Adrenal gland (tissue), 12 donors: ENCODE measurements around the gene SLC2A9. TPM values are rescaled to one million over a fixed set of nuclear protein-coding genes. Genes with fewer than 3 reads are reported as not detected.

Source experiments
- DNase-seq, 7 donors: peaks; one replicate each; pipeline ENCODE4 v3.0.0-alpha.2; 2019 to 2020
- H3K27ac ChIP-seq, 5 donors: fragments of 200-600 bp; sonication (generic) in 4 of 5; 1 replicate in 3 of 5; 2 replicates in 2 of 5; pipeline versions ENCODE4 v1.5.1 to v1.8.0; 2016 to 2020; ENCODE audit warnings: mild to moderate bottlenecking in 1 of 5
- H3K27me3 ChIP-seq: fragments of 200-600 bp; 2 replicates; pipeline ENCODE4 v1.8.0; 2021
- H3K36me3 ChIP-seq, 2 donors: fragments of 200-600 bp; replicated peaks in 1 of 2; 1 replicate in 1 of 2; 2 replicates in 1 of 2; pipeline versions ENCODE4 v1.5.1 to v1.8.0; 2018 to 2022
- H3K4me1 ChIP-seq, 2 donors: fragments of 200-600 bp; replicated peaks in 1 of 2; 1 replicate in 1 of 2; 2 replicates in 1 of 2; pipeline versions ENCODE4 v1.5.1 to v1.8.0; 2018 to 2021
- H3K4me3 ChIP-seq, 4 donors: fragments of 200-600 bp; sonication (generic) in 3 of 4; one replicate each; pipeline ENCODE4 v1.5.1; 2016 to 2018
- H3K9me3 ChIP-seq, 3 donors: fragments of 200-600 bp; sonication (generic) in 1 of 3; replicated peaks in 1 of 3; 1 replicate in 2 of 3; 2 replicates in 1 of 3; pipeline versions ENCODE4 v1.5.1 to v1.8.0; 2016 to 2021
- POLR2A ChIP-seq, 2 donors: fragments of 450-650 bp; IDR thresholded peaks; one replicate each; pipeline ENCODE4 v1.6.1; 2017; ENCODE audit warnings: antibody characterized with exemption in 2 of 2, mild to moderate bottlenecking in 2 of 2, moderate library complexity in 1 of 2
- WGBS, 4 donors: extraction: QIAGEN DNeasy Blood & Tissue Kit in 2 of 4; methylation state at CpG; one replicate each; pipeline versions ENCODE4 v1.1.5 to v1.1.7; 2013 to 2017; 5-methylcytosine and 5-hydroxymethylcytosine counted together
- intact Hi-C, 2 donors: fragments of 100-400 bp; cut with DNase I; formaldehyde crosslinking; loops; one replicate each; pipeline versions ENCODE4 v1.14.1 to v1.15.0; 2022 to 2023
- polyA plus RNA-seq, 3 donors: library from polyadenylated mRNA; stranded (reverse); fragments of 200-250 nt in 2 of 3; fragments of 350-450 nt in 1 of 3; fragmentation: Illumina TruSeq in 1 of 3; extraction: RNeasy Lipid Tissue Mini Kit (QIAGEN cat#74804) in 1 of 3; gene quantifications; one replicate each; pipeline ENCODE4 v1.2.3, GENCODE V29; 2013 to 2014
- total RNA-seq, 9 donors: library from RNA; depleted of rRNA in 4 of 9; stranded (reverse); fragments of >200 nt in 4 of 9; fragments of 120-200 nt in 1 of 9; fragmentation: NEBNext Ultra II Directional in 1 of 9; extraction: Animal tissue kit (Norgen Biotek cat#: 25700) in 1 of 9; gene quantifications; one replicate each; pipeline versions ENCODE4 v1.1.0 to v1.2.4, GENCODE V29; 2013 to 2023
- TF ChIP-seq, protein P1 (sequence below), 6 experiments: fragments of 450-650 bp in 4 of 6; fragments of 200-600 bp in 2 of 6; sonication (generic) in 1 of 6; IDR thresholded peaks; 1 replicate in 5 of 6; 2 replicates in 1 of 6; pipeline versions ENCODE4 v1.5.1 to v1.8.0; 2016 to 2021; ENCODE audit warnings: antibody characterized with exemption in 6 of 6, mild to moderate bottlenecking in 2 of 6, moderate library complexity in 1 of 6
- donor health status: healthy with polysubstance abuse.
- donor health status: Bipolar disorder and iron deficiency.
- donor health status: DM: yes; HTN: yes; CAD: no.
- donor health status: DM: no; HTN: no; CAD: no.
- donor health status: DM: no; HTN: no; CAD: no.
- donor health status: DM: yes; HTN: yes; CAD: no.

Gene SLC2A9
- total and polyA plus RNA-seq, 12 donors = 1.8 to 16.6 (median 8.5) TPM

DNA sequence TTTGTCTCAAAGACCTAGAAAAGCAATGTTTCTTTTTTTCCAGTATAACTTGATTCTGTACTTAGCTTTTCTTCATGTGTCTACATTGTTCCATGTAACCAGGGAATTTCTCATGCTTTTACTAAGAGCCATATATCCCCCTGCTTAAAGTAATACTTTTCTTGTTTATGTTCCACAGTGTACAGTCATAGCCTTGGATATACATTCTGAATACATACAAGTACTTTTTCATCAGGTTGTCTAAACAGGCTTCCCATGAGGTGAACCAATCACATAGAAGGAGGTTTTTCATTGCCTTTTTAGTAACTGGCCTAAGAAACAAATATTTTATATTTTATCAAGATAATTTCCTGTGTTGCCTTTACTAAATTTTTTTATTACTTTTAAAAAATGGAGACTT lies 52.8 kb downstream of the SLC2A9 start:
- no peak overlapping the region for H3K4me3 ChIP-seq
- H3K9me3 ChIP-seq = no peaks in the 10 kb centered on the region
- no peak overlapping the region for H3K27ac ChIP-seq
- no peaks in the 10 kb centered on the region for H3K36me3 ChIP-seq
- H3K4me1 ChIP-seq = peaks cover 9 to 12% of the 10 kb centered on the region in 2 donors
- TF ChIP-seq, protein P1, sequence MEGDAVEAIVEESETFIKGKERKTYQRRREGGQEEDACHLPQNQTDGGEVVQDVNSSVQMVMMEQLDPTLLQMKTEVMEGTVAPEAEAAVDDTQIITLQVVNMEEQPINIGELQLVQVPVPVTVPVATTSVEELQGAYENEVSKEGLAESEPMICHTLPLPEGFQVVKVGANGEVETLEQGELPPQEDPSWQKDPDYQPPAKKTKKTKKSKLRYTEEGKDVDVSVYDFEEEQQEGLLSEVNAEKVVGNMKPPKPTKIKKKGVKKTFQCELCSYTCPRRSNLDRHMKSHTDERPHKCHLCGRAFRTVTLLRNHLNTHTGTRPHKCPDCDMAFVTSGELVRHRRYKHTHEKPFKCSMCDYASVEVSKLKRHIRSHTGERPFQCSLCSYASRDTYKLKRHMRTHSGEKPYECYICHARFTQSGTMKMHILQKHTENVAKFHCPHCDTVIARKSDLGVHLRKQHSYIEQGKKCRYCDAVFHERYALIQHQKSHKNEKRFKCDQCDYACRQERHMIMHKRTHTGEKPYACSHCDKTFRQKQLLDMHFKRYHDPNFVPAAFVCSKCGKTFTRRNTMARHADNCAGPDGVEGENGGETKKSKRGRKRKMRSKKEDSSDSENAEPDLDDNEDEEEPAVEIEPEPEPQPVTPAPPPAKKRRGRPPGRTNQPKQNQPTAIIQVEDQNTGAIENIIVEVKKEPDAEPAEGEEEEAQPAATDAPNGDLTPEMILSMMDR (IDR thresholded peaks at IDR 0.05) = no peak
- TF ChIP-seq POLR2A (IDR thresholded peaks at IDR 0.05) = no peak
- DNase-seq = no peak
- intact Hi-C loops = no loop called here
- no peaks in the 10 kb centered on the region for H3K27me3 ChIP-seq

DNA sequence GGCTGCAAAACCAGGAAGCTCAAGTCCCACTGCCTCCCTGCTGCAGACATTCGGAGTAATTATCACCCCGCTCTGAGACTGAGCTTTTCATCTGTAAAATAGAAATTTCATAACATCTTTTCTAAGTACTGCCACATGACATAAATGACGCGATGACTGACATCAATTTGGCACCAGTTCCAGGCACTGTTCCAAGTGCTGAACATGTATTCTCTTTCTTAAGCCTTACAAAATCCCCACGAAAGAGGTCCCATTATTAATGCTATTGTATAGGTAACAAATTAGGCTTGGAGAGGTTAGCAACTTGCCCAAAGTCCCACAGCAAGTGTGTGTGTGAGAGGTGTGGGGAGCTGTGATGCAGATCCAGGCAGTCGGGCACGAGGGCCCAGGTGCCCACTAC lies 56.4 kb downstream of the SLC2A9 start:
- intact Hi-C loops = no loop called here
- TF ChIP-seq POLR2A (IDR thresholded peaks at IDR 0.05) = no peak
- TF ChIP-seq, protein P1 (IDR thresholded peaks at IDR 0.05) = no peak
- peak in 3 of 7 donors; percentile 23 to 61 (median 40) for DNase-seq
- no peak overlapping the region for H3K4me3 ChIP-seq
- WGBS, 4 donors = 63 to 73% (median 66%) methylated on average over 7 of the region's 7 CpGs
- H3K27ac ChIP-seq = no peak overlapping the region
- H3K4me1 ChIP-seq = peaks cover 4 to 8% of the 10 kb centered on the region in 2 donors
- H3K27me3 ChIP-seq = no peaks in the 10 kb centered on the region
- no peaks in the 10 kb centered on the region for H3K36me3 ChIP-seq
- no peaks in the 10 kb centered on the region for H3K9me3 ChIP-seq

DNA sequence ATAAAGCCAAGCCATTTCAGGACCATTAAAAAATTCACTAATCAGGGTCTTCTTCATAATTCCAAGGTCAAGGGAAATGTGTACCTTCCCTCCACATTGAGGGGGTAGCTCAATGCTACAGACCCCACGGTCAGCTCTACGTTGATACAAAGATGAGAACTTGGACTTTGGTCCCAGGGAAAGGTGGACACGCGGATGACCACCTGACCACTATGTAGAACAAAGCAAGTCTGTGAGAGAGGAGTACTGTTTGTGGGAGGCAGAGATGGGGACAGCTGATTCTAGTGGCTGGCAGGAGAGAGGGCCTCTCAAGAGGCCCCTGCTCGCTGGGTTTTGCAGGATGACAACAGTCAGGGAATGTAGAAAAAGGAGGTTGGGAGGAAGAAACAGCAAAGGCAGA lies 58.0 kb downstream of the SLC2A9 start:
- no peaks in the 10 kb centered on the region for H3K9me3 ChIP-seq
- H3K27me3 ChIP-seq = no peaks in the 10 kb centered on the region
- no peaks in the 10 kb centered on the region for H3K36me3 ChIP-seq
- intact Hi-C loops = no loop called here
- H3K4me1 ChIP-seq = peaks cover 4 to 8% of the 10 kb centered on the region in 2 donors
- 95 to 98% (median 97%) methylated on average over 5 of the region's 5 CpGs for WGBS, 4 donors
- no peak overlapping the region for H3K27ac ChIP-seq
- no peak for TF ChIP-seq POLR2A (IDR thresholded peaks at IDR 0.05)
- TF ChIP-seq, protein P1 (IDR thresholded peaks at IDR 0.05) = no peak
- no peak overlapping the region for H3K4me3 ChIP-seq
- DNase-seq = no peak

DNA sequence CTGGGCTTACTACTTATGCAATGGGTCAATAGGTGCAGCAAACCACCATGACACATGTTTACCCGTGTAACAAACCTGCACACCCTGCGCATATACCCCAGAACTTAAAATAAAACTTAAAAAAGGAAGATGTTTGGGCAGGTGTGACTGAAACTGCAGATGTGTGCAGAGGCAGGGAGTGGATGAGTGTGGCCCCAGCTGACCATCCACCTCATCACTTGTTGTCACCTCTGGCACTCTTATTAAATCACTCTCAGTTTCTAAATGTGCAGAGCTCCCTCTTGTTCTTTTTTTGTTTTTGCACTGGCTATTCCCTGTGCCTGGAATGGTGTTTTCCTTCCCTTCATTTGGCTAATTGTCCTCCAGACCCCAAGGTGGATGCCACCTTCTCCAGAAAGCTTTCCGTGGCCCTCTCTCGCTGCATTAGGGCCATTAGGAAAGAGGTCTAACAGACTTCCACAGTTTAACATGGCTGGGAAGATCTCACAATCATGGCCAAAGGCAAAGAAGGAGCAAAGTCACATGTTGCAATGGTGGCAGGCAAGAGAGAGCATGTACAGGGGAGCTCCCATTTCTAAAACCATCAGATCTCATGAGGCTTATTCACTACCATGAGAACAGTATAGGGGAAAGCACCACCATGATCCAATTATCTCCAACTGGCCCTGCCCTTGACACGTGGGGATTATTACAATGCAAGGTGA lies 58.5 kb downstream of the SLC2A9 start:
- no peak for DNase-seq
- Histone ChIP-seq H3K27ac (no peak overlapping the region), H3K27me3 (no peaks in the 10 kb centered on the region), H3K36me3 (no peaks in the 10 kb centered on the region), H3K4me1 (peaks cover 4 to 8% of the 10 kb centered on the region in 2 donors), H3K9me3 (no peaks in the 10 kb centered on the region), H3K4me3 (no peak overlapping the region)
- 91 to 99% (median 94%) methylated on average over 5 of the region's 5 CpGs for WGBS, 4 donors
- TF ChIP-seq, protein P1 (IDR thresholded peaks at IDR 0.05) = no peak
- no peak for TF ChIP-seq POLR2A (IDR thresholded peaks at IDR 0.05)
- intact Hi-C loops = no loop called here
